ENCODE measurements around the gene RBP2.

Gene RBP2

GRCh38 chr3:139434228-139434627 lies 42.1 kb downstream of the RBP2 start:
- no peak for TF ChIP-seq EZH2phosphoT487 (IDR thresholded peaks at IDR 0.05; ENCODE audit: low read depth)
- peaks cover 8% of the 10 kb centered on the region for H3K4me1 ChIP-seq (ENCODE audit: low read length)
- H2AFZ ChIP-seq (ENCODE audit: low read depth, low read length) = no peak overlapping the region
- no peaks in the 10 kb centered on the region for H3K27me3 ChIP-seq (ENCODE audit: low read depth, low read length)
- no peak overlapping the region for H3K9ac ChIP-seq (ENCODE audit: low read length)
- no peaks in the 10 kb centered on the region for H3K79me2 ChIP-seq (ENCODE audit: low read length)
- H3K36me3 ChIP-seq (replicated peaks; ENCODE audit: low read depth, low read length) = no peaks in the 10 kb centered on the region
- H3K4me3 ChIP-seq (ENCODE audit: low read length) = no peak overlapping the region
- H3K27ac ChIP-seq (ENCODE audit: low read length) = no peak overlapping the region
- no peaks in the 10 kb centered on the region for H3K9me3 ChIP-seq (ENCODE audit: insufficient read depth, low read length)
- H4K20me1 ChIP-seq (ENCODE audit: insufficient read depth, low read length) = no peaks in the 10 kb centered on the region
- no peak overlapping the region for H3K4me2 ChIP-seq (ENCODE audit: low read length)

- Histone ChIP-seq H3K4me1 (ENCODE audit: low read length) (peaks cover 8% of the 10 kb centered on the region), H3K9ac (ENCODE audit: low read length) (no peak overlapping the region), H3K79me2 (ENCODE audit: low read length) (no peaks in the 10 kb centered on the region)
These were observed 43.2 kb downstream of the RBP2 start for GRCh38 chr3:139433089-139433488.

GRCh38 chr3:139430493-139430892 lies 45.8 kb downstream of the RBP2 start:
- no peak overlapping the region for H3K4me3 ChIP-seq (ENCODE audit: low read length)
- H3K79me2 ChIP-seq (ENCODE audit: low read length) = no peaks in the 10 kb centered on the region
- H3K4me2 ChIP-seq (ENCODE audit: low read length) = no peak overlapping the region

More at GRCh38 chr3:139433089-139433488, 43.2 kb downstream of the RBP2 start:
- Histone ChIP-seq H3K27ac (ENCODE audit: low read length) (no peak overlapping the region), H3K4me2 (ENCODE audit: low read length) (no peak overlapping the region), H4K20me1 (ENCODE audit: insufficient read depth, low read length) (no peaks in the 10 kb centered on the region), H3K9me3 (ENCODE audit: insufficient read depth, low read length) (no peaks in the 10 kb centered on the region), H2AFZ (ENCODE audit: low read depth, low read length) (no peak overlapping the region), H3K27me3 (ENCODE audit: low read depth, low read length) (no peaks in the 10 kb centered on the region), H3K36me3 (replicated peaks; ENCODE audit: low read depth, low read length) (no peaks in the 10 kb centered on the region), H3K4me3 (ENCODE audit: low read length) (no peak overlapping the region)
- TF ChIP-seq EZH2phosphoT487 (IDR thresholded peaks at IDR 0.05; ENCODE audit: low read depth) (no peak), CTCF (IDR thresholded peaks at IDR 0.05; ENCODE audit: low read depth, low read length) (no peak)

GRCh38 chr3:139427283-139428060 lies 48.8 kb downstream of the RBP2 start:
- Histone ChIP-seq H3K79me2 (ENCODE audit: low read length) (no peaks in the 10 kb centered on the region), H3K4me2 (ENCODE audit: low read length) (no peak overlapping the region), H3K4me1 (ENCODE audit: low read length) (peaks cover 10% of the 10 kb centered on the region), H3K4me3 (ENCODE audit: low read length) (no peak overlapping the region), H3K27ac (ENCODE audit: low read length) (no peak overlapping the region), H2AFZ (ENCODE audit: low read depth, low read length) (no peak overlapping the region), H4K20me1 (ENCODE audit: insufficient read depth, low read length) (no peaks in the 10 kb centered on the region), H3K27me3 (ENCODE audit: low read depth, low read length) (no peaks in the 10 kb centered on the region), H3K9ac (ENCODE audit: low read length) (no peak overlapping the region), H3K36me3 (replicated peaks; ENCODE audit: low read depth, low read length) (peaks cover 2% of the 10 kb centered on the region), H3K9me3 (ENCODE audit: insufficient read depth, low read length) (no peaks in the 10 kb centered on the region)
- TF ChIP-seq EZH2phosphoT487 (IDR thresholded peaks at IDR 0.05; ENCODE audit: low read depth) (no peak), CTCF (IDR thresholded peaks at IDR 0.05; ENCODE audit: low read depth, low read length) (peak; percentile 83)

More at GRCh38 chr3:139430493-139430892, 45.8 kb downstream of the RBP2 start:
- Histone ChIP-seq H3K27me3 (ENCODE audit: low read depth, low read length) (no peaks in the 10 kb centered on the region), H3K27ac (ENCODE audit: low read length) (no peak overlapping the region), H3K9me3 (ENCODE audit: insufficient read depth, low read length) (no peaks in the 10 kb centered on the region), H3K36me3 (replicated peaks; ENCODE audit: low read depth, low read length) (no peaks in the 10 kb centered on the region), H3K4me1 (ENCODE audit: low read length) (peaks cover 10% of the 10 kb centered on the region), H4K20me1 (ENCODE audit: insufficient read depth, low read length) (no peaks in the 10 kb centered on the region), H2AFZ (ENCODE audit: low read depth, low read length) (no peak overlapping the region), H3K9ac (ENCODE audit: low read length) (no peak overlapping the region)
- TF ChIP-seq CTCF (IDR thresholded peaks at IDR 0.05; ENCODE audit: low read depth, low read length) = no peak
- no peak for TF ChIP-seq EZH2phosphoT487 (IDR thresholded peaks at IDR 0.05; ENCODE audit: low read depth)

Measured in OCI-LY3 (cell line).